Fibroblast of villous mesenchyme (primary cell): Measurements from ENCODE around the gene HOOK2. TPM values are rescaled to one million over a fixed set of nuclear protein-coding genes. Genes with fewer than 3 reads are reported as not detected.
A peak's percentile ranks its signal among the peaks of the same experiment; 100 is the strongest.

Experiments
- DNase-seq: peaks from one replicate; pipeline ENCODE4 v3.0.0-alpha.2; 2010; ENCODE audit warnings: low read depth
- H3K4me3 ChIP-seq: 2 replicates; pipeline ENCODE4 v1.5.1; 2011; ENCODE audit warnings: low read depth, mild to moderate bottlenecking, low read length
- total RNA-seq: library from RNA; depleted of rRNA; stranded (reverse); fragments of >200 nt; gene quantifications from 2 replicates; pipeline ENCODE4 v1.2.3, GENCODE V29; 2012
- TF ChIP-seq, protein P1 (sequence below): IDR thresholded peaks from 2 replicates; pipeline ENCODE4 v1.5.1; 2012; ENCODE audit warnings: low read depth, mild to moderate bottlenecking, low read length; ENCODE audit not compliant: insufficient read depth

HOOK2 gene
- total RNA-seq, 1 donor: 15.1 TPM

DNA sequence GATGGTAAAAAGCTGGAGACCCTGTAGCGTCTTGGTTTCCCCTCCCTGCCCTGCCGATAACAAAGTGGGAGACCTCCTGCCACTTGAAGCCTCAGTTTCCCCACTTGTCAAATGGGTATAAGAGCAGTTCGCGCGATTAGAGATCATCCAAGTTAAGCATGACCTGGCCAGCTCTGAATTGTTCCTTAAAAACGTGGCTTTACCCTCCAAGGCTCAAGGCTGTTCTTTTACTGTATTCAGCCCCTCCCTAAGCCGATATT lies 52.0 kb downstream of the HOOK2 start:
- H3K4me3 ChIP-seq: peak overlapping the region; percentile 76
- TF ChIP-seq, protein P1, sequence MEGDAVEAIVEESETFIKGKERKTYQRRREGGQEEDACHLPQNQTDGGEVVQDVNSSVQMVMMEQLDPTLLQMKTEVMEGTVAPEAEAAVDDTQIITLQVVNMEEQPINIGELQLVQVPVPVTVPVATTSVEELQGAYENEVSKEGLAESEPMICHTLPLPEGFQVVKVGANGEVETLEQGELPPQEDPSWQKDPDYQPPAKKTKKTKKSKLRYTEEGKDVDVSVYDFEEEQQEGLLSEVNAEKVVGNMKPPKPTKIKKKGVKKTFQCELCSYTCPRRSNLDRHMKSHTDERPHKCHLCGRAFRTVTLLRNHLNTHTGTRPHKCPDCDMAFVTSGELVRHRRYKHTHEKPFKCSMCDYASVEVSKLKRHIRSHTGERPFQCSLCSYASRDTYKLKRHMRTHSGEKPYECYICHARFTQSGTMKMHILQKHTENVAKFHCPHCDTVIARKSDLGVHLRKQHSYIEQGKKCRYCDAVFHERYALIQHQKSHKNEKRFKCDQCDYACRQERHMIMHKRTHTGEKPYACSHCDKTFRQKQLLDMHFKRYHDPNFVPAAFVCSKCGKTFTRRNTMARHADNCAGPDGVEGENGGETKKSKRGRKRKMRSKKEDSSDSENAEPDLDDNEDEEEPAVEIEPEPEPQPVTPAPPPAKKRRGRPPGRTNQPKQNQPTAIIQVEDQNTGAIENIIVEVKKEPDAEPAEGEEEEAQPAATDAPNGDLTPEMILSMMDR: no peak
- DNase-seq: no peak

DNA sequence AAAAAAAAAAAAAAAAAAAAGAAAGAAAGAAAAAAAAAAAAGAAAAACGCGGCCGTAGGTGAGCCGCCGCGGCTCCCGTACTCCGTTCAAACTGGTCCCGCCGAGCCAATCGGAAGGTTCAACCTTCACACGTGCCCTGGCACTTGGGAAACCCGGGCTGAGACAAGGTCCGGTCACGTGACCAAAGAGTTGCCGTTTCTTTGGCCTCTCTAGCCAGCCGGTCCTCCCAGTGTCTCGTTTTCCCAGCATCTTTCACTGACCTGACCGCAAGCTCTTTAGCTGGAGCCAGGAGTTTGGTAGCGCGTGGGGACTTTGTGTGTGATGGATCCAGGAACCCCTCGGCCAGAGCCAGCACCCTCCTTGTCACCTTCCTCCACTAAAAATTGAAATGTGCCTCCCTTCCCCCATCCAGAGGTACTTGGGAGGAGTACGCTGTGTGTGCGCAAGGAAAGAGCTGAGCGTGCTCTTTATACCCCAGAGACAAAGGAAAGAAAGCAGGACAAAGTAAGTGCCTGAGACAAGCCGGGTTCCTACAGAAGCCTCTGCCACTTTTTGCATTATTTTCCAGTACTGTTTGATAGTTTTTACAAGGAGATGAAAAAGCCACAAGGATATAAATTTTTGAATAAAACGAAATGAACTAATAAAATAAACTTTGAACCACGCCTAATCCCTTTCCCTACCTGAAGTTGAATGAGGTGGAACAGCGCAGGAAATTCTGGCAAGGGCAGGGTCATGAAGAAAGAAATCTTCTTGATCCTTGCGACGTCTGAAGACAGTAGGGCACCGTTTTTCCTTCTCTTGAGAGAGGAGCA lies 52.6 kb downstream of the HOOK2 start:
- TF ChIP-seq, protein P1: no peak
- DNase-seq: peak; percentile 99
- peak overlapping the region; percentile 76 for H3K4me3 ChIP-seq

DNA sequence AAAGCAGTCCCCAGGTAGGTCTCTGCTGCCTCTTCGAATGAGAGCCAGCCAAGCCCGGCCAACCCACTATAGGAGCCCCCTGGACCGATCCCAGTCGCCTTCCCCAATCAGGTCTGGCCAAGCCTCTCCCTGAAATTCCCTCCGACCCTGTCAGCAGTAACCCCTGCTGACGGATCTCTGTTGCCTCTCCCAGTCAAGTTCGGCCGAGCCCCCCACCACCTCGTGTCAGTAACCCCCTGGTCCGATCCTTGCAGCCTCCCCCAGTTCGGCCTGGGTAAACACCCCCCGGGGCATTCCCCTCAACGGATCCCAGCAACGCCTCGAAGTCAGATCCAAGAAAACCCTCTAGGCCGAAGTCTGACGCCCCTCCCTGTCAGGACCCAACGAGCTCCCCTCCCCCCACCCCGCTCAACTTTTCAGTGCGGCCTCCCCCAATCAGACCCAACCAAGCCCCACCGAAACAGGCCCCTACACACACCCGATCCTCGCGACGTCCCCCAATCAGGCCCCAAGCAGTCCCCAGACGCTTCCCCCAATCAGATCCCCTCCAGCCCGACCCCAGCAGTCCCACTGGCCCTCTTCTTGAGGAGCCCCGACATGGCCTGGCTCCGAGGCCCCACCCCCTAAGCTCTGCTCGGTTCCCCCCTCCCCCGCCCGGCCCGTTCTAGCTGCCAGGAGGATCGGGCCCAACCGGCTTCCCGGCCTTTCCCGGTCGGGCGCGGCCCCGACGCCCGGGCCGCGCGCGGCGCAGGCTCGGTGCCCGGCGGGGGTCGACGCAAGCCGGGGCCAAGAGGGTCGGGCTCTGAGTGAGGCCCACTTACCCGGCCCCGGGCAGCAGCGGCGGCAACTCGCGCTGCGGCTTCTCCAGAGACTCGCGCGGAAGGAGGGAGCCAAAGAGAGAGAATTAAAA lies 53.4 kb downstream of the HOOK2 start:
- TF ChIP-seq, protein P1: no peak
- peak; percentile 84 for DNase-seq
- H3K4me3 ChIP-seq: peak overlapping the region; percentile 76

DNA sequence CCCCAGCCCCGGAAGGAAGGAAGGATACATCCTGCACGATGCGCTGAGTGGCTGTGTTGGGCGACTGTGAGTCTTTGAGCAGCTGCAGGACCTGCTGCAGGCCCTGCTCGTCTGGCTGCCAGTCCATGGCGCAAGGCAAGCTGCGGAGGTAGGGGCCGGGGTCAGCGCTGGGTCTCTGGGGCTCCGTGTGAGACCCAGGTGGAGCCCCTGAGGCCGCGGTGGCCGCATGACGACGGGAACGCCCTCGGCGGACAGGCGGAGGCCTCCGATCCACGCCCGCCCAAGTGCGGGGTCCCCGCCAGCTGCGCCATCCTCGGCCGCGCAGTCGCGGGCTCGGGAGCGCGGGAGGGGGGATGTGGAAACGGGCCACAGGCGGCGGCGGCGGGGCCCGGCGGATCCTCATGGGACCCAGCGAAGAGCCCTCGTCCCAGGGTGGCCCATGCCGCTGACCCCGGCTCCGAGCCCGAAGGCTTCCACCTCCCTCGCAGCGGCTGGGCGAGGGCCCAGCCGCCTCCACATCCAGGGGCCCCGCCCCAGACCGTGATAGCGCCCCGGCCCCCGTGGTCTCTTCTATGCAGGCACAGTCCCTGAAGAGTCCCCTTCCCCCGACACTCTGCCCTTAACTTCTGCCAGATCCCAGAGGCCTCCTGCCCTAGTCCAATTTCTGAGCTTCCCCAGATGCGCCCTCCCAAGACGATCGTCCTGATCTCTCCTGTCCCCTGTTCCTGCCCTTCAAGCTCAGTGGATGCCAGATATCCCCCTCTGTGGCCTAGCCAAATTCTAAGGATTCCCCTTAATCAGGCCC lies 54.3 kb downstream of the HOOK2 start:
- DNase-seq: peak; percentile 28
- H3K4me3 ChIP-seq: peak overlapping the region; percentile 76
- TF ChIP-seq, protein P1: no peak

DNA sequence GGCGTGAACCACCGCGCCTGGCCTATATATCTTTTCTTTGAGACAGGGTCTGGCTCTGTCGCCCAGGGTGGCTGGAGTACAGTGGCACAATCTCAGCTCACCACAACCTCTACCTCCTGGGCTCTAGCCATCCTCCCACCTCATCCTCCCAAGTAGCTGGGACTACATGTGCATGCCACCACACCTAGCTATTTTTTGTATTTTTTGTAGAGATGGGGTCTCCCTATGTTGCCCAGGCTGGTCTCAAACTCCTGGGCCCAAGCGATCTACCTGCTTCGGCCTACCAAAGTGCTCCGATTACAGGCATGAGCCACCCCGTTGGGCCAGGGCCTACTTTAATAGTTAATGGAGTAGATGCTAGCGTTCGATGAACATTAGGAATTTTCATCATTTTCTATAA lies 55.1 kb downstream of the HOOK2 start:
- no peak for DNase-seq
- H3K4me3 ChIP-seq: peak overlapping the region; percentile 76

DNA sequence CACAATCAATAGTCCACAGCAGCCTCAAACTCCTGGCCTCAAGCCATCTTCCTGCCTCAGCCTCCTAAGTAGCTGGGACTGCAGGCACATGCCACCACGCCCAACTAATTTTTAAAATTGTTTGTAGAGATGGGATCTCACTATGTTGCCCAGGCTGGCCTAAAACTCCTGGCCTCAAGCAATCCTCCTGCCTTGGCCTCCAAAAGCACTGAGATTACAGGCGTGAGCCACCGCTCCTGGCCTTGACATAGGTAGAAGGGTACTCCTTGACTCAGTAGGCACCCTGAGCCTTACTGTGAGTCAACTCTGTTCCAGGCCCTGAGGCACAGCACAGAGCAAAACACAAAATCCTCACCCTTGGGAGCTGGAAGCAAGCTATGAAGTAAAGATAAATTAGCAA lies 59.4 kb downstream of the HOOK2 start:
- TF ChIP-seq, protein P1: no peak
- DNase-seq: no peak

More for the DNA sequence above, 55.1 kb downstream of the HOOK2 start:
- TF ChIP-seq, protein P1: no peak

More for the DNA sequence above, 59.4 kb downstream of the HOOK2 start:
- H3K4me3 ChIP-seq: no peak overlapping the region
